HL-60 (cell line): ENCODE data around the gene HOXB4.

Experiments used
- DNase-seq, 2 experiments: peaks; one replicate each; pipeline ENCODE4 v3.0.0-alpha.2; 2010 to 2020; ENCODE audit warnings: low read depth in 1 of 2, low spot score in 1 of 2
- H3K27ac ChIP-seq: fragments of 250-450 bp; sonication (Bioruptor Pico); replicated peaks from 2 replicates; pipeline ENCODE4 v1.5.1; 2020; ENCODE audit warnings: mild to moderate bottlenecking, moderate library complexity
- H3K27me3 ChIP-seq: fragments of 250-450 bp; sonication (Bioruptor Pico); 2 replicates; pipeline ENCODE4 v1.5.1; 2021; ENCODE audit warnings: mild to moderate bottlenecking, moderate library complexity; ENCODE audit not compliant: insufficient read depth, poor library complexity, severe bottlenecking
- H3K4me3 ChIP-seq: replicated peaks from 2 replicates; pipeline ENCODE4 v1.5.1; 2011; ENCODE audit warnings: mild to moderate bottlenecking, control low read depth, low read length; ENCODE audit not compliant: insufficient read depth
- GABPA ChIP-seq: IDR thresholded peaks from 2 replicates; pipeline ENCODE4 v1.6.1; 2012; ENCODE audit warnings: low read depth
- POLR2AphosphoS5 ChIP-seq: IDR thresholded peaks from 2 replicates; pipeline ENCODE4 v1.6.1; 2012; ENCODE audit warnings: low read depth
- SPI1 ChIP-seq: IDR thresholded peaks from 2 replicates; pipeline ENCODE4 v1.6.1; 2012; ENCODE audit warnings: low read depth, mild to moderate bottlenecking, borderline replicate concordance
- TF ChIP-seq, protein P1 (sequence below): IDR thresholded peaks from one replicate; pipeline ENCODE4 v1.5.1; 2011; ENCODE audit warnings: low read length, control low read depth, inconsistent platforms; ENCODE audit not compliant: insufficient read depth
- TF ChIP-seq, protein P2 (sequence below): IDR thresholded peaks from 2 replicates; pipeline ENCODE4 v1.6.1; 2012; ENCODE audit warnings: low read depth; ENCODE audit not compliant: insufficient replicate concordance

The HOXB4 gene

DNA sequence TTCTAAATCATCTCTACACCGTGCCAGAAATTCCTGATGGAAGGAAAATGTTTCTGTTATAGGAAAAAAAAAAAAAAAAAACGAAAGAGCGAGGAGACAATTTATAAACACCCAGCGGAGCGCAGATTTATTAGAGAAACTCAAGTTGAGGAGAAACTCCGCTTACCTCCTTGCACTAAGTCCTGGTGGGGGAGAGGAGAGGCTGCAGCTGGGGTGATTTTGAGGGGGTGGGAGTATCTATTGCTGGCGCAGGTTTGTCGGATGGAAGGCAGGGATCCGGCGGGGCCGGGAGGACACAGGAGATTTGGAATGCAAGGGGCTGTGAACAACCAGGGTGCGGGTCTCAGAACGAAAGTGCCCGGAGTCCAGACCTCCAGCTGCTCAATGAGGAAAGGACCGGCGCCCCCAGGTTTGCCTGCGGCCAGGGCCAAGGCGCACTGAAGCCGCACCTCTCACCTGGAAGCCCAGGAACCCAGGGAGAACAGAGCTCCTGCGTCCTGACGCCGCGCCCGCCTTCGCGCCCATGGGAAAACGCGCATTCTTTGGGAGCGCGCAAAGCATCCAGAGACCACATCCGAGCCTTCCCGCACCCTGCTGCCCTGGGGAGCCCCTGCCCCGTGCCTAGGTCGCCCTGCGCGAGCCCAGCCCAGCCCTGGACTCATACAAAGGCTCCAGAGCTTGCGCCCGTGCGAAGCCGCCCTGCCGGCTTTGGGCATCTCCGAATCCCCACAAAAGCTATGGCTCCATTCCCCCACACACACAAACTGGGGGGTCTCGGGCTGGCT, 39.5 kb upstream of the HOXB4 start:
- H3K27me3 ChIP-seq, result peaks cover 79% of the 10 kb centered on the region
- DNase-seq, result no peak
- H3K4me3 ChIP-seq, result no peak overlapping the region
- H3K27ac ChIP-seq, result no peak overlapping the region
- TF ChIP-seq, protein P1, sequence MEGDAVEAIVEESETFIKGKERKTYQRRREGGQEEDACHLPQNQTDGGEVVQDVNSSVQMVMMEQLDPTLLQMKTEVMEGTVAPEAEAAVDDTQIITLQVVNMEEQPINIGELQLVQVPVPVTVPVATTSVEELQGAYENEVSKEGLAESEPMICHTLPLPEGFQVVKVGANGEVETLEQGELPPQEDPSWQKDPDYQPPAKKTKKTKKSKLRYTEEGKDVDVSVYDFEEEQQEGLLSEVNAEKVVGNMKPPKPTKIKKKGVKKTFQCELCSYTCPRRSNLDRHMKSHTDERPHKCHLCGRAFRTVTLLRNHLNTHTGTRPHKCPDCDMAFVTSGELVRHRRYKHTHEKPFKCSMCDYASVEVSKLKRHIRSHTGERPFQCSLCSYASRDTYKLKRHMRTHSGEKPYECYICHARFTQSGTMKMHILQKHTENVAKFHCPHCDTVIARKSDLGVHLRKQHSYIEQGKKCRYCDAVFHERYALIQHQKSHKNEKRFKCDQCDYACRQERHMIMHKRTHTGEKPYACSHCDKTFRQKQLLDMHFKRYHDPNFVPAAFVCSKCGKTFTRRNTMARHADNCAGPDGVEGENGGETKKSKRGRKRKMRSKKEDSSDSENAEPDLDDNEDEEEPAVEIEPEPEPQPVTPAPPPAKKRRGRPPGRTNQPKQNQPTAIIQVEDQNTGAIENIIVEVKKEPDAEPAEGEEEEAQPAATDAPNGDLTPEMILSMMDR, result no peak
- TF ChIP-seq SPI1 (no peak), POLR2AphosphoS5 (no peak), GABPA (no peak)
- TF ChIP-seq, protein P2, sequence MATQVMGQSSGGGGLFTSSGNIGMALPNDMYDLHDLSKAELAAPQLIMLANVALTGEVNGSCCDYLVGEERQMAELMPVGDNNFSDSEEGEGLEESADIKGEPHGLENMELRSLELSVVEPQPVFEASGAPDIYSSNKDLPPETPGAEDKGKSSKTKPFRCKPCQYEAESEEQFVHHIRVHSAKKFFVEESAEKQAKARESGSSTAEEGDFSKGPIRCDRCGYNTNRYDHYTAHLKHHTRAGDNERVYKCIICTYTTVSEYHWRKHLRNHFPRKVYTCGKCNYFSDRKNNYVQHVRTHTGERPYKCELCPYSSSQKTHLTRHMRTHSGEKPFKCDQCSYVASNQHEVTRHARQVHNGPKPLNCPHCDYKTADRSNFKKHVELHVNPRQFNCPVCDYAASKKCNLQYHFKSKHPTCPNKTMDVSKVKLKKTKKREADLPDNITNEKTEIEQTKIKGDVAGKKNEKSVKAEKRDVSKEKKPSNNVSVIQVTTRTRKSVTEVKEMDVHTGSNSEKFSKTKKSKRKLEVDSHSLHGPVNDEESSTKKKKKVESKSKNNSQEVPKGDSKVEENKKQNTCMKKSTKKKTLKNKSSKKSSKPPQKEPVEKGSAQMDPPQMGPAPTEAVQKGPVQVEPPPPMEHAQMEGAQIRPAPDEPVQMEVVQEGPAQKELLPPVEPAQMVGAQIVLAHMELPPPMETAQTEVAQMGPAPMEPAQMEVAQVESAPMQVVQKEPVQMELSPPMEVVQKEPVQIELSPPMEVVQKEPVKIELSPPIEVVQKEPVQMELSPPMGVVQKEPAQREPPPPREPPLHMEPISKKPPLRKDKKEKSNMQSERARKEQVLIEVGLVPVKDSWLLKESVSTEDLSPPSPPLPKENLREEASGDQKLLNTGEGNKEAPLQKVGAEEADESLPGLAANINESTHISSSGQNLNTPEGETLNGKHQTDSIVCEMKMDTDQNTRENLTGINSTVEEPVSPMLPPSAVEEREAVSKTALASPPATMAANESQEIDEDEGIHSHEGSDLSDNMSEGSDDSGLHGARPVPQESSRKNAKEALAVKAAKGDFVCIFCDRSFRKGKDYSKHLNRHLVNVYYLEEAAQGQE, result no peak

DNA sequence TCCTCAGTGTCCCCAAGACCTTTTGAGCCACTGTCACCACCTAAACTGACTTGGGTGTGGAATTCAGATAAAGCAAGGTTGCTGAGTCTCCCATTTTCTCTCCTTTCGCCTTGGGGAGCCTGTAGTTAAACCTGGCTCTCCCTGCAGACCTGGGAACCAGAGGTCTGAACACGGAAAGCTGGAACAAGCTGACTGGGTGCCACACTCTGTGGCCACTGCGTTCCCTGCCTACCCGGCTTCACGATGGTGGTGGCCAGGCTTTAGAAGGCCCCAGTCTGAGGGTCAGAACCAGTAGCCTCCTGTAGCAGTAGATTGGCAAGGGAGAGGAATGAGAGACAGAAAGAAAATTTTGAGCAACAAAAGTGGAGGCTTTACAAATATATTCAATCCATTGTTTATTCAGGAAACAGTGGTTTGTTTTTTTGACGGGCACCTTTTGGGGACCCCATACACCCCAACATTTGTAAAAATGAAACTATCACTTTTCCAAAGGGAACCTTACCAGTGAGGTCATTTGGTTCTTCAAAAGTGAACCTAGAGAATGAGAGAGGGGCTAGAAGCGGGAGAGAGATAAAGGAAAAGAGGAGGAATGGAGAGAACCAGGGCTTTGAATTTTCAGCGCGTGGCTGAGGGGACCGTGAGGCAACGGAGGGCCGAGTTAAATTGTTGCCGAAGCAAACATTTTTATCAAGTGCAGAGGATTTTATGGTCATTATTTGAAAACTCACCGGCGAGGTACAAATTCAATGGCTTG, 38.7 kb upstream of the HOXB4 start:
- peaks cover 85% of the 10 kb centered on the region for H3K27me3 ChIP-seq
- no peak for DNase-seq
- TF ChIP-seq GABPA, result no peak
- no peak for TF ChIP-seq SPI1
- TF ChIP-seq, protein P1, result no peak
- no peak for TF ChIP-seq POLR2AphosphoS5
- TF ChIP-seq, protein P2, result no peak
- H3K4me3 ChIP-seq, result no peak overlapping the region
- no peak overlapping the region for H3K27ac ChIP-seq

DNA sequence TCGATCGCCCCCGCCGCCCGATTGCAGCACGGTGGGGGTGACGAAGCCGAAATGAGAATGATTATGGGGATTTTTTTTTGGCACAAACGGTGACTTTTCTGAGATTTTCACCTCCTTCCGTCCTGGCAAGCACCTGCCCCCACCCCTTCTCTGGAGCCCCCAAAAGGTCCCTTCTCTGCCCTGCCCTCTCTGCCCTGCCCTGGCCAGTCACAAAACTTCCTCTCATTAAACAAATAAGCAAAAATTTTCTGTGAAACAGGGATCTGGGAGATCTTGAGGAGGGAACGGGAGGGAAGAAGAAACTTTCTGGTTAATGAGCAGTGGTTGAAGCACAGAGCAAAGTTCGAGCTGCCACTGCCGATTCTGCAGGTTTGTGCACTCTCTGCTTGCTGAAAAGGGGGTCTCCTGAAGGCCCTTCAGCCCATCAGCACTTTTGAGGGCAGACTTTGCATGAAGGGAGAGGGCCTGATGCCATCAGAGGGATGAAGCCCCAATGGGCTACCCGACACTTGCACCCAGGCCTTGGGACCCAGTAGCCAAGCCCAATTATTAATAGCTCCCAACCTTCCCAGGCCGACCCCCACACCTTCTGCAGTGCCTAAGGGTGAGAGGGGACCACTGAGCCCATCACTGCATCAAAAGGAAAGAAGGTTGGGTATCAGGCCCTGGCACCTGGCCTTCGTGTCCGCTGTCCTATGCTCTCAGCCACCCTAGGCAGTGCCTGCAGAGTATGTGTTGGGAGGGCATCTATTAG, 38.0 kb upstream of the HOXB4 start:
- Histone ChIP-seq H3K27ac (no peak overlapping the region), H3K27me3 (peaks cover 86% of the 10 kb centered on the region), H3K4me3 (no peak overlapping the region)
- DNase-seq, result no peak
- TF ChIP-seq SPI1, result no peak
